Stimulated activated CD4-positive, alpha-beta T cell treated with anti-CD3 and anti-CD28 coated beads, TNF-alpha, amount 100 ng/mL, for 48 hours (primary cell): ENCODE measurements around the gene CCNL2.
"Not testable (repeated sequence)": the region's sequence is repeated elsewhere in the genome, so short reads cannot be mapped to it uniquely, and the experiment has no call there.

Source experiments
- DNase-seq, 3 donors: peaks; one replicate each; pipeline ENCODE4 v3.0.0-alpha.2; 2020; ENCODE audit warnings: low read depth in 3 of 3

Gene CCNL2

GRCh38 chr1:1399187-1399871 lies at the start of gene CCNL2:
Gene CCNL2 (minus strand): TSS chr1:1399335. CDS start chr1:1399306, 29 bp downstream.
- peak; percentile 99 for DNase-seq

GRCh38 chr1:1446631-1447030 lies 47.5 kb upstream of the CCNL2 start:
- DNase-seq = not testable (repeated sequence)

- no peak for DNase-seq
These were observed 43.1 kb upstream of the CCNL2 start for GRCh38 chr1:1442069-1442770.

GRCh38 chr1:1441002-1441888 lies 42.1 kb upstream of the CCNL2 start:
- DNase-seq = peak in 2 of 3 donors; percentile 34 to 61

- no peak for DNase-seq
These were observed 41.3 kb upstream of the CCNL2 start for GRCh38 chr1:1440262-1441001.

GRCh38 chr1:1439546-1440261 lies 40.6 kb upstream of the CCNL2 start:
- DNase-seq = no peak

DNA sequence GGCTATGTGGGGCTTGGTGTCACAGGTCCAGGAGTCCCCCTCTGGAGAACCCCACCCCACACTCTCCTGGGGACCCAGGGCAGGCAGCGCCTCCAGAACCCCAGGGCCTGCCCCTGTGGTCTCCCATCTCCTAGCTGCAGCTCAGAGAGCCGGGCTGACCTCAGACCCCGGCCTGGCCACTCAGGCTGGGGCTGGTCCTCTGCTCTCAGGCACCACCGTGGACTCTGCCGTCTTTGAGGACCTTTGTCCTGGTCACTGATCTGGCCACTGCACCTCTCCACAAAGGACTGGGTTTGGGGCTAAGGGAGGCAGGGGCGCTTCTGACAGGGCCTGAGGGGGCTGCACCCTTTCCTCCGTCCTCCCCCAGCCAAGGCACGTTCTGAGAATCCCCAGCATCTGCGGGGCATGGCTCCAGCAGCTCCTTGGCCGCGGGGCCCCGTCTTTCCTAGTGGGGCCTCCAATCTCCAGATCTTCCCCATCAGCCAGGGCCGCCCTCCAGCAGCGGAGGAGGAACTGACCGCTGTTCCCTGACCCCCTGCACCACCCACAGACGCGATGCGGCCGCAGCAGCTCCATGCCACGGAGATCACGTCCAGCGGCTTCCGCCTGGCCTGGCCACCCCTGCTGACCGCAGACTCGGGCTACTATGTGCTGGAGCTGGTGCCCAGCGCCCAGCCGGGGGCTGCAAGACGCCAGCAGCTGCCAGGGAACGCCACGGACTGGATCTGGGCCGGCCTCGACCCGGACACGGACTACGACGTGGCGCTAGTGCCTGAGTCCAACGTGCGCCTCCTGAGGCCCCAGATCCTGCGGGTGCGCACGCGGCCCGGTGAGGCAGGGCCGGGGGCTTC lies 39.6 kb upstream of the CCNL2 start:
- no peak for DNase-seq

DNA sequence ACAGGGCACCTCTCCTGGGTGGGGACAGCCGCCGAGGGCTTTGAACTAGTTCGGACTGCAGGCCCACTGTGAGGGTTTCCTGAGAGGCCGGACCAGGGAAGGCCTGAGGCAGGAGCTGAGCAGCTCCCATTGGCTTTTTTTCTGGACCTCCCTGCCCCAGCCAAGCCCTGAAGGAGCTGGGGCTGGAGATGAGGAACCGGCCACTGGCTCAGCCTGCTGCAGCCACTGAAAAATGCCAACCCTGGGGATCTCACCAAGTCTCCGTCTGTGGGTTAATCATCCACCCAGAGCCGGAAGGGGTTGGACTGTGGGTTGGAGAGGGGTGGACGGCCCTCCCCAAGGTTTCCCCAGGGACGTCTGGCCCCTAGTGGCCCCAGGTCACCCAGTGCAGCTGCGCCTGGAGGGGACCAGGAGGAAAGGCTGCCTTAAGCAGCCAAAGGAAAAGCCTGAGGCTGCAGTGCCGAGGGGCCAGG lies 38.8 kb upstream of the CCNL2 start:
- no peak for DNase-seq

- DNase-seq = no peak
These were observed 38.1 kb upstream of the CCNL2 start for GRCh38 chr1:1437033-1437903.

DNA sequence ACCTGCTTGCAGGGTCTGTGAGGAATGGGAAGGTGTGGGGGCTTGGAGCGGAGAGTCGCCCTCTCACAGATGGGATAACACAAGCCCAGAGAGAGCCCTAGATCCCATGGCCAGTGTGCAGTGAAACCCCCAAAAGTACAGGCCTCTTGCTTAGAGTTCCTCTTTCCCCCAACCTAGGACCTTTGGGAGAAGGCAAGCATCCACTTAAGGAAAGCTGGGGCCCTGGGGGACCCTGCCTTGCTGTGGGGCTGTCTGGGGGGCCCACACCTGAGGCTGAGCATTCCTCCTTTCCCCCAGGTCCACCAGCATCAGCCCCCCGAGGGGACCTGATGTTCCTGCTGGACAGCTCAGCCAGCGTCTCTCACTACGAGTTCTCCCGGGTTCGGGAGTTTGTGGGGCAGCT lies 37.5 kb upstream of the CCNL2 start:
- no peak for DNase-seq

GRCh38 chr1:1435911-1436629 lies 36.9 kb upstream of the CCNL2 start:
- DNase-seq = no peak

DNA sequence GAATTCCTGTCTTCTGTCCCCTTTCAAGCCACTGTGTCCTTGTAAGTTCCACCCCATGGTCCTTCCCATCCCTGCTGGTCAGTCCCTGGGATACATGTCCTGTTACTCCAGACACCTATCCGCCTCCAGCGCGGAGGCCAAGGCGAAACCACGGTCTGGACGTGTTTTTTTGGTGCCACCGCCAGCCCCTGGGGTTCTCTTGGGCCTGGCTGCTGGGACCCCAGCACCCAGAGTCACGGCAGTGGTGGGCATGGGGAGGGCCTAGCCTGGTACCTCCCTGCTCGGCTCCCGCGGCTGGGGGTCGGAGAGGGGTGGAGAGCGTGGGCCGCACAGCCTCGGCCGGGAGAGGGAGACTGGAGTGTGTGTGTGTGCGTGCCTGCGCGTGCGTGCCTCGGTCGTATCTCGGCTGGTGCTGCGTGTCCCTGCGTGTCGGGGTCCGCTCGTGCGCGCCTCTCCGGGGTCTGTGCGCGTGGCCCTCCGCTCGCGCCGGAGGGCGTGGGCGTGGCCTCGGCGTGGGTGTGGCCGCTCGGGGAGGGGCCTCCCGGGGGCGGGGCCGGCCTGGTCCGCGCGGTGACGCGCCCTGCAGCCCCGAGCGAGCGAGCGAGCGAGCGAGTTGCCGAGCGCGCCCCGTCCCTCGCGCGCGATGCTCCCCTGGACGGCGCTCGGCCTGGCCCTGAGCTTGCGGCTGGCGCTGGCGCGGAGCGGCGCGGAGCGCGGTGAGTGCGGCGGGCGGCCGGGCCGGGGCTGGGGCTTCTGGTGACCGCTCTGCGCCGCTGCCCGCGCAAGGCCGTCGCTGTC lies 36.2 kb upstream of the CCNL2 start, which contains the start of gene VWA1:
Gene VWA1 (plus strand): TSS at position 585 of the 798 bp plus-strand sequence. CDS start 59 bp downstream, at position 644.
- peak; percentile 25 to 68 (median 45) for DNase-seq

- no peak for DNase-seq
These were observed 35.6 kb upstream of the CCNL2 start for GRCh38 chr1:1434824-1435105.

GRCh38 chr1:1434131-1434823 lies 35.1 kb upstream of the CCNL2 start:
- no peak for DNase-seq

- DNase-seq = peak; percentile 38 to 65 (median 59)
These were observed 34.6 kb upstream of the CCNL2 start for GRCh38 chr1:1433804-1434130.

GRCh38 chr1:1432951-1433803 lies 34.0 kb upstream of the CCNL2 start:
- DNase-seq = no peak
